Tibial nerve (tissue), 4 donors: ENCODE results near the gene DENND2C.

Experiments used
- EP300 ChIP-seq, 2 donors: sonication (generic); formaldehyde crosslinking; IDR thresholded peaks; one replicate each; pipeline ENCODE4 v1.6.1; 2017; ENCODE audit warnings: antibody characterized with exemption in 2 of 2, mild to moderate bottlenecking in 1 of 2
- POLR2A ChIP-seq, 2 donors: fragments of 450-650 bp; IDR thresholded peaks; one replicate each; pipeline ENCODE4 v1.6.1; 2017; ENCODE audit warnings: antibody characterized with exemption in 2 of 2, mild to moderate bottlenecking in 2 of 2, moderate library complexity in 2 of 2
- TF ChIP-seq, protein P1 (sequence below), 5 experiments: fragments of 200-600 bp in 3 of 5; fragments of 450-650 bp in 2 of 5; sonication (generic) in 3 of 5; IDR thresholded peaks; one replicate each; pipeline ENCODE4 v1.5.1; 2016 to 2019; ENCODE audit warnings: antibody characterized with exemption in 5 of 5, mild to moderate bottlenecking in 3 of 5, moderate library complexity in 2 of 5

DNA sequence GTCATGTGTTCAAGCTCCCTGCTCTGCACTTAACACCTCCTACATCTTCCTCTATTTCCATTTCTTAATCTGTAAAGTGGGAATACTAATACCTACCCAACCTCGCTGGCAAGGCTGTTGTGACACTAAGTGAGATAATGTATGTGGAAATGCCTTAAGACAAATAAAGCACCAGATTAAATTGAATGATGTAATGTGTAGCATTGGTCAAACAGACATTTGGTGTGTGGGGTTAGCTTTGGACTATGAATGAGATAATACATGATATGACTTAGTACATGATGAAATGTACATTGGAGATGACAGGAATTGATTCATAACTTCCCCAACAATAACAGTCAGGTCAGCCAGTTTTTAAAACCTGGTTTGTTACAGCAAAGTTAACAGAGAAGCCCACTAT, 20.3 kb upstream of the DENND2C start:
- TF ChIP-seq, protein P1, sequence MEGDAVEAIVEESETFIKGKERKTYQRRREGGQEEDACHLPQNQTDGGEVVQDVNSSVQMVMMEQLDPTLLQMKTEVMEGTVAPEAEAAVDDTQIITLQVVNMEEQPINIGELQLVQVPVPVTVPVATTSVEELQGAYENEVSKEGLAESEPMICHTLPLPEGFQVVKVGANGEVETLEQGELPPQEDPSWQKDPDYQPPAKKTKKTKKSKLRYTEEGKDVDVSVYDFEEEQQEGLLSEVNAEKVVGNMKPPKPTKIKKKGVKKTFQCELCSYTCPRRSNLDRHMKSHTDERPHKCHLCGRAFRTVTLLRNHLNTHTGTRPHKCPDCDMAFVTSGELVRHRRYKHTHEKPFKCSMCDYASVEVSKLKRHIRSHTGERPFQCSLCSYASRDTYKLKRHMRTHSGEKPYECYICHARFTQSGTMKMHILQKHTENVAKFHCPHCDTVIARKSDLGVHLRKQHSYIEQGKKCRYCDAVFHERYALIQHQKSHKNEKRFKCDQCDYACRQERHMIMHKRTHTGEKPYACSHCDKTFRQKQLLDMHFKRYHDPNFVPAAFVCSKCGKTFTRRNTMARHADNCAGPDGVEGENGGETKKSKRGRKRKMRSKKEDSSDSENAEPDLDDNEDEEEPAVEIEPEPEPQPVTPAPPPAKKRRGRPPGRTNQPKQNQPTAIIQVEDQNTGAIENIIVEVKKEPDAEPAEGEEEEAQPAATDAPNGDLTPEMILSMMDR (IDR thresholded peaks at IDR 0.05), result no peak
- TF ChIP-seq POLR2A (IDR thresholded peaks at IDR 0.05), result no peak
- TF ChIP-seq EP300 (IDR thresholded peaks at IDR 0.05), result no peak
